AG04449 (cell line): Measurements from ENCODE around the gene BCAR3.

Experiments
- CTCF ChIA-PET: fragments of 350-600 bp; formaldehyde crosslinking; extraction: SDS; loops from one replicate; lab custom pipeline; 2021; ENCODE audit warnings: antibody characterized with exemption; lab: Yijun Ruan, JAX
- POLR2A ChIA-PET: fragments of 400-600, 350-600 bp; formaldehyde crosslinking; extraction: SDS; loops from one replicate; lab custom pipeline; 2020; ENCODE audit warnings: antibody characterized with exemption, inconsistent platforms; lab: Yijun Ruan, JAX
- DNase-seq: peaks from one replicate; pipeline ENCODE4 v3.0.0-alpha.2; 2010; ENCODE audit warnings: low read depth, low spot score
- H3K4me3 ChIP-seq: 2 replicates; pipeline ENCODE4 v1.5.1; 2011; ENCODE audit warnings: low read depth, mild to moderate bottlenecking, control low read depth, low read length
- CTCF ChIP-seq: IDR thresholded peaks from one replicate; pipeline ENCODE4 v1.5.1; 2011; ENCODE audit warnings: mild to moderate bottlenecking, moderate library complexity, low read length, control low read depth, inconsistent platforms; ENCODE audit not compliant: insufficient read depth; ENCODE audit errors: missing control alignments

Gene BCAR3

DNA sequence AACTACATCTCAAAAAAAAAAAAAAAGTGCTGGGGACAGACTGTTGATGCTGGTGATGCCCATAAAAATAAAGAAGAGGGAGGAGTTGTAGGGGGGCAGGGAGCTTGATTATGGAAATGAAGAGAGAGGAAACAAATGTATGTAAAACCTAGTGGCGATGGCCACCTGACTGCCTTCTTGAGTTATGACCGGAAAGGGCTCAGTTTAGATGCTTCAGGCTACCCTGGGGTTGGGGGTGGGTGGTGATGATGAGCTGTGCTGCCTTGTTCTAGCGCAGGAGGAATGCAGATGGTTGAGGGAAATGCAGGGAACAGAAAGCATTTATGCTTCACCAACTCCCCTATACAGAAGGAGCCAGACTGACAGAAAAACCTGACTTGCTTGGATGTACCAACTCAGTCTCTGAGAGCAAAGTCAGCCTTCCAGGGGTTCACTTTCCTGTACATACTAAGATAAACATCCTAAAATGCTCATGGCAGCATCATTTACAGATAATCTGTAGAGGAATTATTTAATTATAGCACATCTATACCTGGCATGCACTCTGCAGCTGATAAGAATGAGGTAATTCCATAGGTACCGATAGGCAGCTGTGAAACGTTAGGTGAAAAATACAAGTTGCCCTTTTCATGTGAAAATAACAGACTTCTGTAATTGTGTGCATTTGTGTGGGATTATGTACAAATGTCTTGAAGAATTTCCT is 8.0 kb upstream of the BCAR3 start:
- H3K4me3 ChIP-seq = no peak overlapping the region
- no peak for TF ChIP-seq CTCF
- ChIA-PET POLR2A (interaction anchor here (1.1 kb wide), 1 partner anchor 11 kb away, joined by 3 read pairs; no protein-coding TSS in a partner anchor), CTCF (interaction anchor here (0.8 to 3.6 kb wide), 7 partner anchors 8 to 127 kb away, joined by 3 to 11 read pairs (median 4); partner anchors contain the start of gene BCAR3)
- DNase-seq = no peak

DNA sequence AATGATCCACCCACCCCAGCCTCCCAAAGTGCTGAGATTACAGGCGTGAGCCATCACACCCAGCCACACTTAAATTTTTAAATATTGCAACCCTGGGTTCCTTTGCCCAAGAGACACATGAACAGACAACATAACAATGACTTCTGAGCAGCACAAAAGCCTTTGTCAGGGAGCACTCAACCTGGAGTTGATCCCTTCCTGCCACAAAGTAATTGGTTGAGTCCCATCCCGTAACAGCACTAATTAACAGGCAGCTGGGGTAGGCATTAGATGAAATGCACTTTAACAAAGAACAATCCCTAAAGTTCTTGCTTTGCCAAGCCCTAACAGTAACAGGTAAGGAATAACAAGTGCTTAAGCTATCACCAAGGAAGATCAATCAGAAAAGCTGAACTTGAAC is 5.9 kb upstream of the BCAR3 start:
- POLR2A ChIA-PET = interaction anchor here (1.0 kb wide), 1 partner anchor 159 kb away, joined by 3 read pairs; no protein-coding TSS in a partner anchor

DNA sequence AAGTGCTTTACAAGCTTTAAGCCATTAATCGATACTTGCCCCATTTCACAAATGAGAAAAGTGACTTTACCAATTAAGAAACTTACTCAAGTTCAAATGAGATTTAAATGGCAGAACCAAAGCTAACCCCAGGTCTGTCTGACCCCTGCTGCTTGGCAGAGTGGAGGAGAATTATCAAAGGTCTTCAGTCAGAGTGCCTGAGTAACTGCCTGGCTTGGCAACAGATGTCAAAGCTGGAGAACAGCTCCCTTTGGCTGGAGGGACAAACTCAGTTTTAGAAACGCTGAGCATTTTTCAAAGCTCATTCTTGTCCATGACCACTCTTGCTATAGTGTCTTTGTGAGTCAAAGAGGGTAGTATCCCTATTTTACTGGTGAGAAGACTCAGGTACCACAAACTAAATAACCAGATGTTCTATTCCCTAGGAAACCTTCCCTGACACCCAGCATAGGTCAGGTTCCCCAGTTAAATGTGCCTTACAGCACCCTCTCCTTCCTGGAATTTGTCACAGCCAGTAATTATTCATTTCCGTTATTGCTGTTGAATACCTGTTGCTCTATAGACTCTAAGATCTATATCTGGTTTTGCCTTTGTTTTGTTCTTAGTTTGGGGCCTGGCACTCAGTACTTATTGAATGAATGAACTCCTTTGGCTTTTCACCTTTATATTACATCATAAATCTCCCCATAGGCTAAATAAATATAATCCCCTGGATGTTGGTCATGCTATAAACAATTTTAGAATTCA is 5.0 kb upstream of the BCAR3 start:
- H3K4me3 ChIP-seq = no peak overlapping the region
- ChIA-PET POLR2A (no interaction called here), CTCF (interaction anchor here (0.8 to 3.6 kb wide), 10 partner anchors 9 to 250 kb away, joined by 3 to 18 read pairs (median 5); no protein-coding TSS in a partner anchor)
- DNase-seq = no peak
- TF ChIP-seq CTCF = no peak

More for the DNA sequence above, 5.9 kb upstream of the BCAR3 start:
- no peak for TF ChIP-seq CTCF
- H3K4me3 ChIP-seq = no peak overlapping the region
- no peak for DNase-seq
- CTCF ChIA-PET = interaction anchor here (0.7 to 3.6 kb wide), 3 partner anchors 15 to 250 kb away, joined by 3 to 18 read pairs (median 7); no protein-coding TSS in a partner anchor

GRCh38 chr1:93685918-93686317 is 4.3 kb upstream of the BCAR3 start:
- POLR2A ChIA-PET = no interaction called here
- no peak for TF ChIP-seq CTCF
- CTCF ChIA-PET = interaction anchor here (0.8 to 3.6 kb wide), 9 partner anchors 10 to 249 kb away, joined by 3 to 18 read pairs (median 5); no protein-coding TSS in a partner anchor
- H3K4me3 ChIP-seq = no peak overlapping the region
- DNase-seq = no peak

- CTCF ChIA-PET = interaction anchor here (0.9 to 5.3 kb wide), 5 partner anchors 18 to 158 kb away, joined by 3 to 40 read pairs (median 3); no protein-coding TSS in a partner anchor
- TF ChIP-seq CTCF = no peak
- DNase-seq = no peak
- POLR2A ChIA-PET = no interaction called here
- H3K4me3 ChIP-seq = no peak overlapping the region
Observed at GRCh38 chr1:93683234-93683633, 1.6 kb upstream of the BCAR3 start.
